ENCODE measurements around the gene REV3L.

- TF ChIP-seq POLR2AphosphoS5 (IDR thresholded peaks at IDR 0.05; ENCODE audit: low read depth, low read length) (no peak), POLR2A (IDR thresholded peaks at IDR 0.05; ENCODE audit: low read depth, low read length) (no peak), SPI1 (IDR thresholded peaks at IDR 0.05; ENCODE audit: low read depth, low read length) (no peak), TAF1 (IDR thresholded peaks at IDR 0.05; ENCODE audit: low read depth, low read length) (no peak)
These were observed 226.4 kb downstream of the REV3L start for GRCh38 chr6:111256646-111257045.
